Dendritic cell treated with granulocyte-macrophage colony-stimulating factor and Interleukin-4, amounts not matched to agents 40 ng/mL and 50 ng/mL, for 4 days (primary cell): ENCODE measurements around the gene HSCB.
A peak's percentile ranks its signal among the peaks of the same experiment; 100 is the strongest.
"Not testable (repeated sequence)": the region's sequence is repeated elsewhere in the genome, so short reads cannot be mapped to it uniquely, and the experiment has no call there.

Experiments
- H3K27ac Mint-ChIP-seq: one replicate; pipeline ENCODE4 v1.8.0; 2022; ENCODE audit warnings: mild to moderate bottlenecking, mixed read lengths
- H3K27me3 Mint-ChIP-seq: one replicate; pipeline ENCODE4 v1.8.0; 2022; ENCODE audit warnings: mild to moderate bottlenecking, mixed read lengths
- H3K36me3 Mint-ChIP-seq: one replicate; pipeline ENCODE4 v1.8.0; 2022; ENCODE audit warnings: low read depth, mixed read lengths
- H3K4me1 Mint-ChIP-seq: one replicate; pipeline ENCODE4 v1.8.0; 2022; ENCODE audit warnings: low read depth, mixed read lengths
- H3K4me3 Mint-ChIP-seq: one replicate; pipeline ENCODE4 v1.8.0; 2022; ENCODE audit warnings: mild to moderate bottlenecking, moderate library complexity, mixed read lengths
- H3K9me3 Mint-ChIP-seq: one replicate; pipeline ENCODE4 v1.8.0; 2022; ENCODE audit warnings: mixed read lengths
- intact Hi-C: fragments of 100-400 bp; cut with micrococcal nuclease; formaldehyde crosslinking; loops from one replicate; pipeline ENCODE4 v1.15.0; 2022

HSCB gene

DNA sequence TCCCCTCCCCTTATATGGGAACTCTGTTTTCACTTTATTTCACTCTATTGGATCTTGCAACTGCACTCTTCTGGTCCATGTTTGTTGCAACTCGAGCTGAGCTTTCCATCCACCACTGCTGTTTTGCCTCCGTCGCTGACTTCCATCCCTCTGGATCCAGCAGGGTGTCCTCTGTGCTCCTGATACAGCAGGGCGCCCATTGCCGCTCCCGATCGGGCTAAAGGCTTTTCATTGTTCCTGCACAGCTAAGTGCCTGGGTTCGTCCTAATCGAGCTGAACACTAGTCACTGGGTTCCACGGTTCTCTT lies 19.6 kb downstream of the HSCB start:
- Mint-ChIP-seq H3K27ac (no peak overlapping the region), H3K36me3 (peaks cover 6% of the 10 kb centered on the region), H3K4me3 (no peak overlapping the region), H3K27me3 (peaks cover 26% of the 10 kb centered on the region), H3K4me1 (peaks cover 29% of the 10 kb centered on the region), H3K9me3 (no peaks in the 10 kb centered on the region)
- intact Hi-C loops, result no loop called here

DNA sequence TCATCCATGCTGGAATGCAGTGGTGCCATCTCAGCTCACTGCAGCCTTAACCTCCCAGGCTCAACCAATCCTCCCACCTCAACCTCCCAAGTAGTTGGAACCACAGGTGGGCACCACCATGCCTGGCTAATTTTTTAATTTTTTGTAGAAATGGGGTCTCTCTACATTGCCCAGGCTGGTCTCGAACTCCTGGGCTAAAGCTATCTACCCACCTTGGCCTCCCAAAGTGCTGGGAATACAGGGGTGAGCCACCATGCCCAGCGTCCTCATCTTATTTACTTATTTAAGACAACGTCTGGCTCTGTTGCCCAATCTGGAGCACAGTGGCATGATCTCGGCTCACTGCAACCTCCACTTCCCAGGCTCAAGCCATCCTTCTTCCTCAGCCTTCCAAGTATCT lies 20.2 kb downstream of the HSCB start:
- H3K4me3 Mint-ChIP-seq, H3K9me3 Mint-ChIP-seq, H3K36me3 Mint-ChIP-seq, intact Hi-C loops, H3K27ac Mint-ChIP-seq: not testable (repeated sequence)
- H3K4me1 Mint-ChIP-seq, result peaks cover 24% of the 10 kb centered on the region
- peaks cover 27% of the 10 kb centered on the region for H3K27me3 Mint-ChIP-seq

DNA sequence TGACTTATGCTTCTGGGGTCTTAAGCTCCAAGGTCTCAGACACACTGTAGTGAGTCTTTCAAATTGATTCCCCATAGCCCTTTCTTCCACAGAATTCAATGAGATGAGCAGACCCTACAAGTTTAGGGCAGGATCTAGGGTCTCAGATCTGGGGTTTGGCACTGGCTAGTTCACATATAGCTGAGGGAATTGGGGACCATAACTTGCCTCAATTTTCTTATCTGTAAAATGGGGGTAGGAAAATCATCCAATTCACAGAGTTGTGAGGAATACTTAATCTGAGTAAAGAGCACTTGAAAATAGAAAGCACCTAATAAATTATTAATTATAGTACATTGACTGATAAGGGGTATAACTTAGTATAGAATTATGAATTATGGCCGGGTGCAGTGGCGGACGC lies 24.8 kb downstream of the HSCB start:
- H3K9me3 Mint-ChIP-seq, result no peaks in the 10 kb centered on the region
- H3K4me1 Mint-ChIP-seq, result peaks cover 3% of the 10 kb centered on the region
- no peak overlapping the region for H3K27ac Mint-ChIP-seq
- H3K4me3 Mint-ChIP-seq, result no peak overlapping the region
- H3K27me3 Mint-ChIP-seq, result peaks cover 24% of the 10 kb centered on the region
- no peaks in the 10 kb centered on the region for H3K36me3 Mint-ChIP-seq
- intact Hi-C loops, result no loop called here

DNA sequence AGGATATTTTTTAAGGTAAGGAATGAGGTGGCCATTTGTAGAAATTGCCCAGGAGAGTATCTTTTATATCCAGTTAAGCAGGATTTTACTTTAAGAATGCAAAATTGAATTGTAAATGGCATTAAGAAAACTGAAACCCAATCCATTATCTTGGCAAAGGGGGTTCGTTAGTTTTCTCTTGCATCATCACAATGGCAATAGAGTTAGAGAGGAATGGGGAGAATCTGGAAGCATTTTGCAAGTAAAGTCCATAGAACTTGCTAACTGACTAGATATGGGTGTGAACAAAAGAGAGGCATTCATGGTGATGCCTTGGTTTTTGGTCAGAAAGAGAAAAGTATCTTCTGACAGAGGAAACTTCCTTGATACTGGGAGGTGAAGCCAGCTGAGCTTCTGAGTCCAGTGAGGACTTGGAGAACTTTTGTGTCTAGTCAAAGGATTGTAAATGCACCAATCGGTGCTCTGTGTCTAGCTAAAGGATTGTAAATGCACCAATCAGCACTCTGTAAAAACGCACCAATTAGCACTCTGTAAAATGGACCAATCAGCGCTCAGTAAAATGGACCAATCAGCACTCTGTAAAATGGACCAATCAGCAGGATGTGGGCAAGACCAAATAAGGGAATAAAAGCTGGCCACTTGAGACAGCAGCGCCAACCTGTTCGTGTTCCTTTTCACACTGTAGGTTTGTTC lies 27.0 kb downstream of the HSCB start:
- no peak overlapping the region for H3K4me3 Mint-ChIP-seq
- no peaks in the 10 kb centered on the region for H3K9me3 Mint-ChIP-seq
- H3K36me3 Mint-ChIP-seq, result peaks cover 7% of the 10 kb centered on the region
- intact Hi-C loops, result no loop called here
- peaks cover 14% of the 10 kb centered on the region for H3K27me3 Mint-ChIP-seq
- H3K27ac Mint-ChIP-seq, result no peak overlapping the region
- peaks cover 6% of the 10 kb centered on the region for H3K4me1 Mint-ChIP-seq

DNA sequence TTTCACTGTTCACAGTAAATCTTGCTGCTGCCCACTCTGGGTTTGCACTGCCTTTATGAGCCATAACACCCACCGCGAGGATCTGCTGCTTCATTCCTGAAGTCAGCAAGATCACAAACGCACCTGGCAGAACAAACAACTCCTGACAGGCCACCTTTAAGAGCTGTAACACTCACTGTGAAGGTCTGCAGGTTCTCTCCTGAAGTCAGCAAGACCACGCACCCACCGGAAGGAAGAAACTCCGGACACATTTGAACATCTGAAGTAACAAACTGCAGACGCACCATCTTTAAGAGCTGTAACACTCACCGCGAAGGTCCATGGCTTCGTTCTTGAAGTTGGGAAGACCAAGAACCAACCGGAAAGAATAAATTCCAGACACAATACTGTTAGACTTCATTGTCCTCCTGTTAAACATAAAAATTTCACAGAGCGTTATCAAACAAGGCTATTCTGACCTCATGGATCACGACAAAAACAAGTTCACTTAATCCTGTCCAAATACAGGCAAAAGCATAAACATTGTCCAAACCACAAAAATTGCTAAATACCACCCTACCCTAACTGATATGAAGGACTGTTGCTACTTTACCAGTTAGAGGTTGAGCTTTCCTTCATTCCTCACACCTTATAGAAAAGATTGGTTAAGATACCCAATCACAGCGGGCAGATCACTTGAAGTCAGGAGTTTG lies 27.7 kb downstream of the HSCB start:
- peaks cover 8% of the 10 kb centered on the region for H3K27me3 Mint-ChIP-seq
- peaks cover 9% of the 10 kb centered on the region for H3K4me1 Mint-ChIP-seq
- H3K9me3 Mint-ChIP-seq, result no peaks in the 10 kb centered on the region
- no peak overlapping the region for H3K4me3 Mint-ChIP-seq
- peaks cover 10% of the 10 kb centered on the region for H3K36me3 Mint-ChIP-seq
- no peak overlapping the region for H3K27ac Mint-ChIP-seq
- intact Hi-C loops, result no loop called here

DNA sequence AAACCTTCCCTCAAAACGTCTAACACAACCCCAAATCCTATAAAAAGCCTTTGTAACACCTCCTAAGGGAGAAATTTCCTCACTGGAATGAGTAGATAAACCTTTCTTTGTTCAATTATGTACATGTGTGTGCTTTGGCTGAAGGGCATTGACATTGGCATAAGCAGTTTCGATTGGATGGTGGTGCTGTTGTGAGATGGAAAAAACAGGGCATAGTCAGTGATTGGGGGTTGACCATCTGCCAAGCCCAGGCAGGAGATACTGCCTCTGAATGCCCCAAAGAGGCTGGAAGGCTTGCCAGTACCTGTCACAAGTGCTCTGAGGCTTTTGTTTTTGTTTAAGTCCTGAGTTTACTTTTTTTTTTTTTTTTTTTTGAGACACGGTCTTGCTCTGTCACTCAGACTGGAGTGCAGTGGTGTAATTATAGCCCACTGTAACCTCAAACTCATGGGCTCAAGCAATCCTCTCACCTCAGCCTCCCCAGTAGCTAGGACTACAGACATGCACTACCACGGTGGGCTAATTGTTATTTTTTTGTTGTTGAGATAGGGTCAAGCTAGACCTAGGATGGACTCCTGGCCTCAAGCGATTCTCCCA lies 29.5 kb downstream of the HSCB start:
- H3K9me3 Mint-ChIP-seq, result no peaks in the 10 kb centered on the region
- H3K4me3 Mint-ChIP-seq, result no peak overlapping the region
- no peak overlapping the region for H3K27ac Mint-ChIP-seq
- peaks cover 24% of the 10 kb centered on the region for H3K4me1 Mint-ChIP-seq
- intact Hi-C loops, result no loop called here
- H3K27me3 Mint-ChIP-seq, result peaks cover 2% of the 10 kb centered on the region
- H3K36me3 Mint-ChIP-seq, result peaks cover 28% of the 10 kb centered on the region

DNA sequence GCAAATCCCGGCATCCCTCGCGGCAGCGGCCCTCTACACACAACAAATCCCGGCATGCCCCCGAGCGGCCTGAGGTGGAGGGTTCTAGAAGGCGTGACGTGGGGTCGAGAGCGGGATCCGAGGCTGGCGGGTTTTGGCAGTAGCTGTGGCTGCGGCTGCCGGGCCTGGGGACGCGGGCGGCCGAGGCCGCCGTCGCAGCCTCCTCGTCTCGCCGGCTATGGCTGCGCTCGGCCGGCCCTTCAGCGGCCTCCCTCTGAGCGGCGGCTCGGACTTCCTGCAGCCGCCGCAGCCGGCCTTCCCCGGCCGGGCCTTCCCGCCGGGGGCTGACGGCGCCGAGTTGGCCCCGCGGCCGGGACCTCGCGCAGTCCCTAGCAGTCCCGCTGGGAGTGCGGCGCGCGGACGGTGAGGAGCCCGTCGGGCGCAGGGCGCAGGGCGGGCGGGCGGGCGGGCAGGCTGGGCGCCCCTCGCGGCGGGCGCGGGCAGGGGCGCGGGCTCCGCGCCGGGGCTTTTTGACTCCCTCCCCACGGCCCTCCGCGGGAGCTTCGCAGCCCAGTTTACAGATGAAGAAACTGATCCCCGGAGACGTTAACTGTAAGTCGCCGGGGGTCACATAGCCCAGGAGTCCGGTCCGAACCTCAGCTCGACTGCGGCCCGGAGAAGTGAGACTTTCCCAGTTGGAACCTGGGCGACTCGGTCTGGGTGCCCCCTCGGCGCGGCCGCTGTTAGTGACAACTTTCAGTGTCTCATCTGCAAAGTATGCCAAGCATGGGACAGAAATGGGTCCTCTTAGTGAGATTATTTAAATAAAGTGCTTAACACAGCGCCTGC lies 31.0 kb downstream of the HSCB start, which contains the start of gene CCDC117:
Gene CCDC117 (plus strand): TSS at position 63 of the 828 bp plus-strand sequence. CDS start 155 bp downstream, at position 218.
- peaks cover 43% of the 10 kb centered on the region for H3K36me3 Mint-ChIP-seq
- peaks cover 29% of the 10 kb centered on the region for H3K4me1 Mint-ChIP-seq
- H3K27ac Mint-ChIP-seq, result peak within 1 kb of the TSS; percentile 86
- H3K4me3 Mint-ChIP-seq, result peak within 1 kb of the TSS; percentile 76
- H3K27me3 Mint-ChIP-seq, result no peaks in the 10 kb centered on the region
- no peaks in the 10 kb centered on the region for H3K9me3 Mint-ChIP-seq
- intact Hi-C loops, result loop anchor here (1.0 kb wide), 1 partner anchor 31 kb away; the partner anchor contains the start of gene HSCB

DNA sequence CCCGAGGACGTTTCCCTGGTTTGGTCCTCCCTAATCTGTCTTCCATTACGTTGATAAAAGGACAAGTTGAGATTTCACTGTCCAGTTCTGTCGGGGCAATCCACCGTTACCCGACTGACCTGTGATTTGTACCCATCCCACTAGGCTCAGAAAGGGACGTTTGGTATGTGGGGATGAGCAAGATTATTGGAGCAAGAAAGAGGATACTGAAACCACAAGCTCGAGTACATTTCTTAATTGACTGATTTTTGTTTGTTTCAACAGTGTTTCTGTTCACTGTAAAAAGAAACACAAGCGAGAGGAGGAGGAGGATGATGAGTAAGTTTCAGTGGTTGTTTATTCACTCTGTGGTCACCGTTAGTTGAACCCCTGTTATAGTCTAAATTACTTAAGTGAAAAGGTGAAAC lies 31.6 kb downstream of the HSCB start:
- no peaks in the 10 kb centered on the region for H3K27me3 Mint-ChIP-seq
- H3K27ac Mint-ChIP-seq, result peak overlapping the region; percentile 86
- peak overlapping the region; percentile 76 for H3K4me3 Mint-ChIP-seq
- peaks cover 49% of the 10 kb centered on the region for H3K36me3 Mint-ChIP-seq
- H3K9me3 Mint-ChIP-seq, result no peaks in the 10 kb centered on the region
- H3K4me1 Mint-ChIP-seq, result peaks cover 35% of the 10 kb centered on the region
- intact Hi-C loops, result no loop called here

DNA sequence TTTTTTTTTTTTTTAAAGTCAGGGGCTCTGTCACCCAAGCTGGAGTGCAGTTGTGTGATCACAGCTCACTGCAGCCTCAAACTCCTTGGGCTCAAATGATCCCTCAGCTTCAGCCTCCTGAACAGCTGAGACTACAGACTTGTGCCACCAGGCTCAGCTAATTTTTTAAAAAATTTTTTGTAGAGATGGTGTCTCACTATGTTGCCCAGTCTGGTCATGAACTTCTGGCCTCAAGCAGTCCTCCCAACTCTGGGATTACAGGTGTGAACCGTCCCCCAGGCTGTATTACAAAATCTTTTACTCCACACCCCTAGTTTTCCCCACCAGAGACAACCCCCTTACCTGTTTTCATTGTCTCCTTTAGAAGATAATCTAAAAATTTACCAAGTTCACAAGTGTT lies 32.5 kb downstream of the HSCB start:
- Mint-ChIP-seq H3K4me1 (peaks cover 40% of the 10 kb centered on the region), H3K9me3 (no peaks in the 10 kb centered on the region), H3K27ac (peak overlapping the region; percentile 56), H3K4me3 (peak overlapping the region; percentile 17), H3K27me3 (no peaks in the 10 kb centered on the region), H3K36me3 (peaks cover 49% of the 10 kb centered on the region)
- intact Hi-C loops, result no loop called here

DNA sequence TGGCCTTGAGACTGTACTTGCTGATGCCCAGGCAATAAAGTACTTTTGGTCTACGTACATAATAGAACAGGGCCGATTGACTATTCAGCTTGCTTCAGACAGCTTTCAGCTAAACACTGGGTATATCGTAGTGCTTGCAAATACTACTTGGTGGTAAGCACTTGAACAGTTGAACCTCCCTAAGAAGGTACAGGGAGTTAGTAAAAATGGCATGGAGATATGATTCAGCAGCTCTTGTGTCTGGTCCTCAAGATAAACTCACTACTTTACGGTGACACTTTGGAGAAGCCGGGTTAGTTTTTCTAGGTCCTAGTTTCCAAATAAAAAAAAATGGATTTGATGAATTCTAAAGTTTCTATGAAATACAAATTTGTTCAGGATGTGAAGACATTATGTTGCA lies 38.0 kb downstream of the HSCB start:
- Mint-ChIP-seq H3K27me3 (no peaks in the 10 kb centered on the region), H3K27ac (no peak overlapping the region), H3K4me1 (peaks cover 36% of the 10 kb centered on the region), H3K36me3 (peaks cover 82% of the 10 kb centered on the region), H3K9me3 (no peaks in the 10 kb centered on the region), H3K4me3 (no peak overlapping the region)
- intact Hi-C loops, result no loop called here

DNA sequence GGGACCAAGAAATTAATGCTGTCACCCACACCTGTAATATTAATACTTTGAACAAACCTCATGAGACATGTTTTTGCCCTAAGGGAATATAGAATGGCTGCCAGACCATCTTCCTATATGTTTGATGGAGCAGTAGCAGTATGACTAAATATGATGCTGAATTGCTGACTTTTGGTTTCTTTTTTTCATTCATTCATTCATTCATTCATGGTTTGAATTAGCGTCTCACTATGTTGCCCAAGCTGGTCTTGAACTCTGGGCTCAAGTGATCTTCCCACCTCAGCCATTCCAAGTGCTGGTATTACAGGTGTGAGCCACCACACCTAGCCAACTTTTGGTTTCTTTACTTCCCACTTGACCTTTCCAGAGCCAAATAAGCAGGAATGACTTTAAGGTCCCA lies 38.5 kb downstream of the HSCB start:
- H3K4me3 Mint-ChIP-seq, result no peak overlapping the region
- intact Hi-C loops, result no loop called here
- no peak overlapping the region for H3K27ac Mint-ChIP-seq
- H3K27me3 Mint-ChIP-seq, result no peaks in the 10 kb centered on the region
- peaks cover 31% of the 10 kb centered on the region for H3K4me1 Mint-ChIP-seq
- peaks cover 82% of the 10 kb centered on the region for H3K36me3 Mint-ChIP-seq
- no peaks in the 10 kb centered on the region for H3K9me3 Mint-ChIP-seq

DNA sequence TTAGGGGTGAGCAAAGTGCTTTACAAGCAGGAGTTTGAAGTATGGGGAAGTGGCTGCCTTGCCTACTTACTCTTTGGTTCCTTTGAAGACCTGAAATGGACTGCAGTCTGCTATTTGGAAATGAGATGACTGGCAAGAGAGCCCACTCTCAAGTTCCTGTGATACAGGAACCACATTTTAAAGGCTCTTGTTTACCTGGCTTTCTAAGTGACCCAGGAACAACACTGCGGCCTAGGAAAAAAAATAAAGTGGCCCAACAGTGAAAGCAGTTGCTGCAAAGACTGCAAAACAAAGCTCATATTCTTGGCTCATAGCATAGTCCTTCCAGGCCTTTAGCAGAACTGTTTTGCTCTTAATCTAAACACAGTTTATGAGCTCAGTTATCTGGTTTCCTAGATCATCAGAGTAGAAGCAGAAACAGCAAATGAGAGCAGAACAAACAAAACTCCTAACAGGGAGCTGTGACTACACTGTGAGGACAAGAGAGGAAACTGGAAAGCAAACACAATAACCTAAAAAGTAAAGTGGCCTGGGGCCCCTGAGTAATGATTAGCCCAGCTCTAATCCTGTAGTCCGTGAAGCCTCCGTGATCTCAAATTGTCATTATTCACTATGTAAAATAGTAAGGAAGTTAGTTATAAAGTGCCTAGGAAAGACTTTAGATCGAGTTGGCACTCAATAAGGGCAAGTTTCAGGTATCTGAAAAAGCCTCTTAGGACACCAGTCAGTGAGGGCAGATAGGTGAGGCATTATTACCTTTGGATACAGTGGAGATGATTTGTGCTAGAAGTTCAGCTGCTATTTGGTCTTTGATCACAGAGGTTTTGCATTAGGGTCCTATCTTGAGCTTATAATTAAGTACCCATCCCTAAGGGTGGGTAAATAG lies 42.2 kb downstream of the HSCB start:
- Mint-ChIP-seq H3K4me1 (peaks cover 8% of the 10 kb centered on the region), H3K36me3 (peaks cover 87% of the 10 kb centered on the region), H3K4me3 (no peak overlapping the region), H3K27me3 (no peaks in the 10 kb centered on the region), H3K27ac (no peak overlapping the region), H3K9me3 (no peaks in the 10 kb centered on the region)
- intact Hi-C loops, result no loop called here

DNA sequence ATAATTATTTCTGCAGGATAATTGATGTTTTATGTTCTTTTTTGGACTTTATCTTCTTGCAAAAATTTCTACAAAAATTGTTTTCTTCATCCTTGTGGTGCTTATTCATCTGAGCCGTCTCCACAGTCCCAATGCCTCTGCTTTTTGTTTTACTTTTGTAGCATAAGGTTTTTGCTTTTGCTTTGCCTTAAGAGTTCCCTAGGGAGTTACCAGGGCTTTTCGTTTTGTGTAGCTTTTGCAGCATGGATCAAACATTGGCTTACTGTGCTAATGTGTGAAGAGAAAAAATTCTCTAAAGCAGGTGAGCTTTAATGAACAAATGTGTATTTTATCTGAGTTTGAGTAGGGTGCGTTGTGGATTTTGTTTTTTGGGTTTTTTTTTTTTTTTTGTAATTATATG lies 46.8 kb downstream of the HSCB start:
- H3K36me3 Mint-ChIP-seq, result peaks cover 72% of the 10 kb centered on the region
- H3K4me1 Mint-ChIP-seq, result peaks cover 17% of the 10 kb centered on the region
- no peak overlapping the region for H3K27ac Mint-ChIP-seq
- intact Hi-C loops, result no loop called here
- no peak overlapping the region for H3K4me3 Mint-ChIP-seq
- no peaks in the 10 kb centered on the region for H3K9me3 Mint-ChIP-seq
- H3K27me3 Mint-ChIP-seq, result no peaks in the 10 kb centered on the region
